Measurements from ENCODE around the gene CDH13. TPM values are rescaled to one million over a fixed set of nuclear protein-coding genes. Genes with fewer than 3 reads are reported as not detected.

The CDH13 gene
- total and polyA plus RNA-seq, 2 of the 8 experiments (the other 6 are each of a cell fraction or from before 2014, with no cell fraction given) = 2.3 to 2.4 TPM

- TF ChIP-seq PHF8 (conservative IDR thresholded peaks at IDR 0.05; ENCODE audit: low read depth, low read length) = no peak
- TF ChIP-seq CTBP2 (IDR thresholded peaks at IDR 0.05; ENCODE audit: borderline replicate concordance, insufficient read depth, insufficient read length, low read length) = no peak
- no peak for TF ChIP-seq TEAD4 (IDR thresholded peaks at IDR 0.05; ENCODE audit: low read depth, low read length)
- no peak for TF ChIP-seq HDAC6 (IDR thresholded peaks at IDR 0.05; ENCODE audit: low read depth, low read length)
- TF ChIP-seq SAP30 (IDR thresholded peaks at IDR 0.05; ENCODE audit: insufficient read depth, insufficient replicate concordance, low read length) = no peak
- TF ChIP-seq KDM4A (IDR thresholded peaks at IDR 0.05; ENCODE audit: low read depth, low read length, severe bottlenecking) = no peak
Observed at GRCh38 chr16:82991410-82991809, 364.6 kb downstream of the CDH13 start (continued).
